ENCODE measurements around the gene EPN1.

- no peak for TF ChIP-seq CTCF (IDR thresholded peaks at IDR 0.05; ENCODE audit: insufficient read depth, low read depth, low read length)
- TF ChIP-seq EZH2 (IDR thresholded peaks at IDR 0.05; ENCODE audit: insufficient read depth, low read length): no peak
Observed at GRCh38 chr19:55667511-55667910, 7.5 kb upstream of the EPN1 start.

Data from astrocyte (in vitro differentiated cells and primary cell).